K562 (cell line): Measurements from ENCODE around the gene ANKRD44. TPM values are rescaled to one million over a fixed set of nuclear protein-coding genes. Genes with fewer than 3 reads are reported as not detected.
A peak's percentile ranks its signal among the peaks of the same experiment; 100 is the strongest.

Source experiments
- ATAC-seq: fragments of 200-7000 bp; cut with Tn5 transposase; 3 replicates; pipeline ENCODE4 v1.9.1; 2020; ENCODE audit warnings: moderate library complexity
- BruUV-seq: library from RNA; stranded (reverse); fragments of 400-500 nt; replicated peaks from 2 replicates; lab custom pipeline; 2021; lab: Mats Ljungman, UMichigan
- CTCF ChIA-PET: fragments of 300-600 bp; formaldehyde crosslinking; extraction: SDS; loops from one replicate; lab custom pipeline; 2021; ENCODE audit warnings: low intra/inter-chr PET ratio; lab: Yijun Ruan, JAX
- POLR2A ChIA-PET: fragments of 300-600, 350-650 bp; sonication (Branson Sonifier 250); formaldehyde crosslinking; extraction: SDS; loops from one replicate; lab custom pipeline; 2021; ENCODE audit warnings: antibody characterized with exemption, inconsistent platforms; lab: Yijun Ruan, JAX
- DNase-seq, 4 experiments: peaks; one replicate each; pipeline versions ENCODE4 v3.0.0 to v3.0.0-alpha.2; 2011 to 2018; ENCODE audit warnings: low spot score in 3 of 4, mixed read lengths in 3 of 4; ENCODE audit errors: extremely low read depth in 1 of 4
- FAIRE-seq: peaks from 2 replicates; lab custom pipeline; 2011; peaks lifted over from hg19 to GRCh38; lab: Jason Lieb, UNC
- H2AFZ ChIP-seq: 2 replicates; pipeline ENCODE4 v1.6.0; 2011; ENCODE audit warnings: low read depth, low read length, control low read depth, inconsistent platforms
- H3K27ac ChIP-seq: fragments of 200-600 bp; 3 replicates; pipeline ENCODE4 v1.8.0; 2011; ENCODE audit warnings: low read depth, mild to moderate bottlenecking, control low read depth, inconsistent platforms, low read length, moderate library complexity, mixed read lengths; ENCODE audit errors: extremely low read depth
- H3K27me3 ChIP-seq, 2 experiments: fragments of 300-600 bp in 1 of 2; 2 replicates in 1 of 2; 3 replicates in 1 of 2; pipeline versions ENCODE4 v1.6.0 to v1.8.0; 2011; ENCODE audit warnings: inconsistent platforms in 2 of 2, low read length in 2 of 2, mild to moderate bottlenecking in 1 of 2, mixed read lengths in 1 of 2, moderate library complexity in 1 of 2; ENCODE audit not compliant: control insufficient read depth in 2 of 2, insufficient read depth in 2 of 2
- H3K36me3 ChIP-seq: fragments of 300-600 bp; 3 replicates; pipeline ENCODE4 v1.8.0; 2011; ENCODE audit warnings: mild to moderate bottlenecking, low read length, inconsistent platforms; ENCODE audit not compliant: control insufficient read depth, insufficient read depth
- H3K4me1 ChIP-seq, 2 experiments: fragments of 200-600 bp in 1 of 2; replicated peaks in 1 of 2; 2 replicates in 1 of 2; 3 replicates in 1 of 2; pipeline versions ENCODE4 v1.5.1 to v1.8.0; 2011; ENCODE audit warnings: inconsistent platforms in 2 of 2, low read length in 2 of 2, mild to moderate bottlenecking in 1 of 2, mixed read lengths in 1 of 2, moderate library complexity in 1 of 2; ENCODE audit not compliant: control insufficient read depth in 2 of 2, insufficient read depth in 2 of 2
- H3K4me2 ChIP-seq: 2 replicates; pipeline ENCODE4 v1.6.1; 2011; ENCODE audit warnings: low read length, control low read depth, inconsistent platforms, mixed read lengths; ENCODE audit not compliant: insufficient read depth
- H3K4me3 ChIP-seq: fragments of 200-600 bp; sonication (generic), shearing (Covaris generic); 2 replicates; pipeline ENCODE4 v1.5.1; 2016; ENCODE audit warnings: control low read depth, inconsistent platforms
- H3K79me2 ChIP-seq: fragments of 200-600 bp; 3 replicates; pipeline ENCODE4 v1.8.0; 2011; ENCODE audit warnings: low read length, inconsistent platforms; ENCODE audit not compliant: control insufficient read depth, insufficient read depth
- H3K9ac ChIP-seq, 2 experiments: 2 replicates each; pipeline versions ENCODE4 v1.6.0 to v1.6.1; 2011; ENCODE audit warnings: low read depth in 2 of 2, low read length in 2 of 2, control low read depth in 1 of 2, inconsistent platforms in 1 of 2, mild to moderate bottlenecking in 1 of 2, mixed read lengths in 1 of 2; ENCODE audit not compliant: insufficient read depth in 1 of 2
- H3K9me1 ChIP-seq: one replicate; pipeline ENCODE4 v1.6.0; 2011; ENCODE audit warnings: inconsistent platforms, mild to moderate bottlenecking, low read length, moderate library complexity; ENCODE audit not compliant: control insufficient read depth, insufficient read depth
- H3K9me3 ChIP-seq: replicated peaks from 2 replicates; pipeline ENCODE4 v1.5.1; 2011; ENCODE audit warnings: low read depth, low read length, inconsistent platforms; ENCODE audit not compliant: control insufficient read depth, insufficient read depth
- H4K20me1 ChIP-seq: replicated peaks from 2 replicates; pipeline ENCODE4 v1.6.1; 2011; ENCODE audit warnings: low read length, inconsistent platforms, mixed read lengths; ENCODE audit not compliant: control insufficient read depth, insufficient read depth
- CREM ChIP-seq: IDR thresholded peaks from 2 replicates; pipeline ENCODE4 v1.6.1; 2014; ENCODE audit warnings: antibody characterized with exemption, low read depth
- DACH1 ChIP-seq: fragments of 450-650 bp; IDR thresholded peaks from 2 replicates; pipeline ENCODE4 v1.6.1; 2018; ENCODE audit not compliant: partially characterized antibody
- MECOM ChIP-seq: fragments of 250-450 bp; sonication (Bioruptor Pico); IDR thresholded peaks from 2 replicates; pipeline ENCODE4 v1.8.0; 2022; ENCODE audit warnings: inconsistent platforms
- MEIS2 ChIP-seq: fragments of 450-650 bp; IDR thresholded peaks from 2 replicates; pipeline ENCODE4 v1.6.1; 2014; ENCODE audit warnings: mild to moderate bottlenecking; ENCODE audit not compliant: partially characterized antibody
- NRF1 ChIP-seq, 2 experiments: fragments of 450-650 bp; IDR thresholded peaks in 1 of 2; conservative IDR thresholded peaks in 1 of 2; 2 replicates each; pipeline ENCODE4 v1.6.1; 2014; ENCODE audit warnings: mild to moderate bottlenecking in 2 of 2
- PHB ChIP-seq: fragments of 250-450 bp; sonication (Bioruptor Pico); IDR thresholded peaks from 2 replicates; pipeline ENCODE4 v1.5.0; 2021
- PHF21A ChIP-seq: fragments of 450-650 bp; IDR thresholded peaks from 2 replicates; pipeline ENCODE4 v1.6.1; 2017; ENCODE audit warnings: low read depth, borderline replicate concordance
- POLR2H ChIP-seq: IDR thresholded peaks from 2 replicates; pipeline ENCODE4 v1.6.1; 2016; ENCODE audit warnings: missing genetic modification characterization, low read depth, mild to moderate bottlenecking, control low read depth, missing compliant biosample characterization, moderate library complexity
- RAD21 ChIP-seq, 2 experiments: fragments of 250-450 bp in 1 of 2; fragments of 450-650 bp in 1 of 2; sonication (Bioruptor Pico) in 1 of 2; formaldehyde crosslinking in 1 of 2; IDR thresholded peaks in 1 of 2; conservative IDR thresholded peaks in 1 of 2; 2 replicates each; pipeline versions ENCODE4 v1.4.0 to v1.8.0; 2020 to 2022; ENCODE audit warnings: mild to moderate bottlenecking in 2 of 2, moderate library complexity in 1 of 2
- RFX1 ChIP-seq: fragments of 450-650 bp; IDR thresholded peaks from 2 replicates; pipeline ENCODE4 v1.6.1; 2016; ENCODE audit warnings: mild to moderate bottlenecking, moderate library complexity
- SMARCB1 ChIP-seq: IDR thresholded peaks from 2 replicates; pipeline ENCODE4 v1.6.1; 2011; ENCODE audit warnings: improper control_type of control experiment, low read depth; ENCODE audit not compliant: insufficient read length
- TGIF2 ChIP-seq: sonication (generic); formaldehyde crosslinking; IDR thresholded peaks from 2 replicates; pipeline ENCODE4 v1.8.1; 2022; ENCODE audit warnings: mild to moderate bottlenecking, missing genetic modification reagents, moderate library complexity
- ZC3H4 ChIP-seq: sonication (generic); formaldehyde crosslinking; IDR thresholded peaks from 2 replicates; pipeline ENCODE4 v1.9.0; 2021; ENCODE audit warnings: missing genetic modification reagents, borderline replicate concordance
- ZNF224 ChIP-seq: sonication (generic); formaldehyde crosslinking; IDR thresholded peaks from 2 replicates; pipeline ENCODE4 v1.8.0; 2022; ENCODE audit warnings: mild to moderate bottlenecking, missing genetic modification reagents
- WGBS: fragments of 100-300 bp; shearing (Covaris generic); methylation state at CpG from one replicate; pipeline ENCODE4 v1.1.6; 2016; ENCODE audit warnings: low coverage, mixed read lengths; ENCODE audit not compliant: insufficient coverage; ENCODE audit errors: missing lambda C conversion rate; 5-methylcytosine and 5-hydroxymethylcytosine counted together
- in situ Hi-C: fragments of 300-500 bp; cut with MboI; formaldehyde crosslinking; loops from 4 replicates; pipeline ENCODE4 v1.15.0; 2018; ENCODE audit warnings: inconsistent platforms, mixed read lengths
- intact Hi-C: fragments of 100-400 bp; cut with micrococcal nuclease; formaldehyde crosslinking; loops from 2 replicates; pipeline ENCODE4 v1.14.2; 2022
- polyA plus RNA-seq, 8 experiments: library from polyadenylated mRNA; depleted of rRNA in 4 of 8; stranded (reverse) in 5 of 8; unstranded in 3 of 8; fragments of >200 nt; fragmentation: Nextera tagmentation in 2 of 8; fragmentation: Illumina TruSeq in 1 of 8; extraction: Ambion mirVana in 2 of 8; extraction: Trizol in 1 of 8; gene quantifications; 2 replicates each; pipeline versions ENCODE4 v1.2.1 to v1.2.3, GENCODE V29; 2011 to 2014; ENCODE audit warnings: inconsistent platforms in 1 of 8, missing spikeins in 1 of 8
- total RNA-seq, 7 experiments: library from RNA; depleted of rRNA in 6 of 7; stranded (reverse); fragments of >200 nt in 6 of 7; fragmentation: Illumina TruSeq in 2 of 7; extraction: Trizol in 2 of 7; gene quantifications; 2 replicates each; pipeline versions ENCODE4 v1.2.1 to v1.2.3, GENCODE V29; 2011 to 2021; ENCODE audit warnings: low replicate concordance in 1 of 7
- TF ChIP-seq, protein P1 (sequence below), 3 experiments: IDR thresholded peaks in 2 of 3; conservative IDR thresholded peaks in 1 of 3; 2 replicates each; pipeline ENCODE4 v1.5.1; 2011 to 2012; ENCODE audit warnings: low read length in 3 of 3, mild to moderate bottlenecking in 3 of 3, control low read depth in 2 of 3, improper control_type of control experiment in 1 of 3, inconsistent platforms in 1 of 3, low read depth in 1 of 3, mixed read lengths in 1 of 3, moderate library complexity in 1 of 3; ENCODE audit not compliant: insufficient read depth in 2 of 3

ANKRD44 gene
- total and polyA plus RNA-seq, 9 of the 15 experiments (the other 6 are each of a cell fraction or from before 2014, with no cell fraction given) = 0.03 to 0.64 (median 0.07) TPM; not detected in 3

DNA sequence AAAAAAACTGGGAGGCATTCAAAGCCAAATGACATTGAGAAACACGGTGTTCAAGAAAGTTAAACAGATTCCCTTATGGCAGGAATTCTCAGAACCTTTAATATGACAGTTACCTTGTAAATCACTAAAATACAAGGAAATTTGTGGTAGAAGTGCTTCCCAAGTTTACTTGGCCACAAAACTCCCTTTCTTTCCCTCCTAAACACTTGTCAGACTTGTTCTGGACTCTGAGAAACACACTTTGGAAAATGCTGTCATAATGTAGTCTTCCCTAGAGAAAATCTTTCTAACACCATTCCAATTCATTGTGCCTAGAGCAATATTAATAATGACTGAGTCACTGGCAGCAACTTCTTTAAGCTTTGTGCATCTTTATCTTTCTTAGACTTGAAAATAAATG lies 140.4 kb downstream of the ANKRD44 start:
- FAIRE-seq (no peak), DNase-seq (no peak), ATAC-seq (no peak)
- H3K4me1 ChIP-seq = no peaks in the 10 kb centered on the region
- H3K27ac ChIP-seq = no peak overlapping the region
- H2AFZ ChIP-seq = no peak overlapping the region
- H3K27me3 ChIP-seq = peaks cover 0 to 2% of the 10 kb centered on the region in 2 experiments; a peak in 2 of 5 replicates
- H3K9me3 ChIP-seq = no peaks in the 10 kb centered on the region
- no peak overlapping the region for H3K4me3 ChIP-seq
- in situ Hi-C loops (no loop called here), intact Hi-C loops (no loop called here)
- CTCF ChIA-PET = no interaction called here
- H3K79me2 ChIP-seq = no peaks in the 10 kb centered on the region
- no peak overlapping the region for H3K9ac ChIP-seq
- H3K4me2 ChIP-seq = no peak overlapping the region
- TF ChIP-seq PHB (no peak), ZNF224 (CRISPR knock-in tag) (no peak), ZC3H4 (CRISPR knock-in tag) (no peak), PHF21A (no peak), RFX1 (no peak)
- no peaks in the 10 kb centered on the region for H4K20me1 ChIP-seq
- POLR2A ChIA-PET = no interaction called here
- H3K9me1 ChIP-seq = no peaks in the 10 kb centered on the region
- WGBS = 0% methylated on average over 1 of the region's 1 CpG
- H3K36me3 ChIP-seq = no peaks in the 10 kb centered on the region
- BruUV-seq = no TSS peak

GRCh38 chr2:197168705-197169104 lies 141.9 kb downstream of the ANKRD44 start:
- no peaks in the 10 kb centered on the region for H3K9me1 ChIP-seq
- no peak overlapping the region for H3K4me2 ChIP-seq
- no peaks in the 10 kb centered on the region for H3K36me3 ChIP-seq
- no peaks in the 10 kb centered on the region for H3K79me2 ChIP-seq
- DNase-seq (peak; percentile 38 to 62 (median 44)), FAIRE-seq (peak; percentile 23), ATAC-seq (peak; percentile 93)
- no peak overlapping the region for H2AFZ ChIP-seq
- H3K4me3 ChIP-seq = no peak overlapping the region
- POLR2A ChIA-PET = interaction anchor here (0.6 kb wide), 1 partner anchor 215 kb away, joined by 4 read pairs; no protein-coding TSS in a partner anchor
- H4K20me1 ChIP-seq = no peaks in the 10 kb centered on the region
- CTCF ChIA-PET = no interaction called here
- no peak overlapping the region for H3K27ac ChIP-seq
- peaks cover 0 to 7% of the 10 kb centered on the region in 2 experiments; a peak in 2 of 5 replicates for H3K4me1 ChIP-seq
- no peaks in the 10 kb centered on the region for H3K9me3 ChIP-seq
- WGBS = 0% methylated on average over 3 of the region's 5 CpGs
- in situ Hi-C loops (no loop called here), intact Hi-C loops (loop anchor here (1.0 kb wide), 1 partner anchor 55 kb away; no protein-coding TSS in a partner anchor)
- no TSS peak for BruUV-seq
- no peak overlapping the region for H3K9ac ChIP-seq
- peaks cover 2 to 17% of the 10 kb centered on the region in 2 experiments; a peak in 3 of 5 replicates for H3K27me3 ChIP-seq
- TF ChIP-seq NRF1 (conservative IDR thresholded peaks at IDR 0.05 in 1 of 2, IDR thresholded peaks at IDR 0.05 in 1 of 2) (no peak), TGIF2 (CRISPR knock-in tag) (no peak), CREM (peak; percentile 61), SMARCB1 (no peak), MECOM (no peak), POLR2H (tag) (no peak), RAD21 (CRISPR knock-in tag; conservative IDR thresholded peaks at IDR 0.05 in 1 of 2, IDR thresholded peaks at IDR 0.05 in 1 of 2) (peak; percentile 45 to 56), MEIS2 (no peak), DACH1 (no peak)
- TF ChIP-seq, protein P1, sequence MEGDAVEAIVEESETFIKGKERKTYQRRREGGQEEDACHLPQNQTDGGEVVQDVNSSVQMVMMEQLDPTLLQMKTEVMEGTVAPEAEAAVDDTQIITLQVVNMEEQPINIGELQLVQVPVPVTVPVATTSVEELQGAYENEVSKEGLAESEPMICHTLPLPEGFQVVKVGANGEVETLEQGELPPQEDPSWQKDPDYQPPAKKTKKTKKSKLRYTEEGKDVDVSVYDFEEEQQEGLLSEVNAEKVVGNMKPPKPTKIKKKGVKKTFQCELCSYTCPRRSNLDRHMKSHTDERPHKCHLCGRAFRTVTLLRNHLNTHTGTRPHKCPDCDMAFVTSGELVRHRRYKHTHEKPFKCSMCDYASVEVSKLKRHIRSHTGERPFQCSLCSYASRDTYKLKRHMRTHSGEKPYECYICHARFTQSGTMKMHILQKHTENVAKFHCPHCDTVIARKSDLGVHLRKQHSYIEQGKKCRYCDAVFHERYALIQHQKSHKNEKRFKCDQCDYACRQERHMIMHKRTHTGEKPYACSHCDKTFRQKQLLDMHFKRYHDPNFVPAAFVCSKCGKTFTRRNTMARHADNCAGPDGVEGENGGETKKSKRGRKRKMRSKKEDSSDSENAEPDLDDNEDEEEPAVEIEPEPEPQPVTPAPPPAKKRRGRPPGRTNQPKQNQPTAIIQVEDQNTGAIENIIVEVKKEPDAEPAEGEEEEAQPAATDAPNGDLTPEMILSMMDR (IDR thresholded peaks at IDR 0.05 in 2 of 3, conservative IDR thresholded peaks at IDR 0.05 in 1 of 3; ENCODE audit: insufficient read depth in 2 of 3, low read depth in 1 of 3, low read length in 3 of 3) = peak; percentile 56 to 62 (median 61); a peak in 5 of 6 replicates
